T1000 (cell line): ENCODE data around the gene CA5B.
"Not testable (repeated sequence)": the region's sequence is repeated elsewhere in the genome, so short reads cannot be mapped to it uniquely, and the experiment has no call there.

ENCODE experiments used
- DNase-seq: peaks from one replicate; lab custom pipeline; 2025; ENCODE audit warnings: mixed read lengths; lab: John Stamatoyannopoulos, UW

The CA5B gene

DNA sequence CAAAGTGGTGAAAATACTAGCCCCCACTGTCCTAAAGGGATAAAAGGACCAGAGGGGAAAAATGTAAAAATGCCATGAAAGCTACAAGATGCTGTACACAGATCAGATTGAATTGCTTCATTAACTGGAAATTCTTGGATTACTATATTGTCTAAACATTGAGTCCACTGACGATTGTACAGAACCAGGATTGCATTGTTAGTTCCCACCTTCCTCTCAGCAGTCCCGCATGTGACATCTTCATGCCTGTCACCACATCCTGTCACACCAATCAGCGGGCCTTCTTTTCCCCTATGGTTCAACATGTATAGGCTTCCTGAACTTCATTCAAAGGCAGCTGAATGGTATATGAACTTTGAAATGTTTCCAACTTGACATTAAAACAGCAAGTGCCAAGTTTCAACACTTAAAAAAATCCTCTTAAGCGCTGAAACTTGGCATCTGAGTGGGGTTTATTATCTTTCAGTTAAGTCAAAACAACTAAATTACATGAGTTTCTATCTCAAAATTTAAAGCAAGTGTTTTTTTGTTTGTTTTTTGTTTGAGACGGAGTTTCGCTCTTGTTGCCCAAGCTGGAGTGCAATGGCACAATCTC lies 76.8 kb downstream of the CA5B start:
- DNase-seq: no peak

DNA sequence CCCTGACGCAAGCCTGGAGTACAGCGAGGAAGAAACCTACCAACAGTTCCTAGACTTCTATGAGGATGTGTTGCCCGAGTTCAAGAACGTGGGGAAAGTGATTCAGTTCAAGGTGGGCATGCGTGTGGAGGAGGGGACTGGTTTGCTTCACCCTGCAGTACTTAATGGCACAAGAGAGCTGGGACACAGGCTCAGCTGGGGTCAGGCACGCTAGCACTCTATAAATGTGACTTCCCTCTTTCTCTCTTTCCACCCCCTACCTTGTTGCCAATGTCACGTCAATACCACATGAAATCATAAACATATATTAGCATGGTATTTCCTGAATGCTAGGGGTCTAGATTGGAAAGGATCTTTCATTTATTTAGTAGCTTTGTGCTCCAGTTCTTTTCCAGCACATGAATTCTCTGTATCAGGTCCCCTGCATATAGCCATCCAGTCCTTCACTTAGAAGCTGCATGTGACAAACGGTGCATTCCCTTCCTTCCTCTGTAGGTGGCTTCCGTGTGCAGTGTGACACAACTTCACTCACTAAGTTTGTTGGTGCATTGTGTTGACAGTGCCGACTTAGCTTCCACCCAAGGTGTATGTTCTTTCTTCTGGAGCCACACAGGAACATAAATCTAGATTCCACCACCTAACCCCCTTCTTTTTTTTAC lies 77.8 kb downstream of the CA5B start:
- DNase-seq: no peak

DNA sequence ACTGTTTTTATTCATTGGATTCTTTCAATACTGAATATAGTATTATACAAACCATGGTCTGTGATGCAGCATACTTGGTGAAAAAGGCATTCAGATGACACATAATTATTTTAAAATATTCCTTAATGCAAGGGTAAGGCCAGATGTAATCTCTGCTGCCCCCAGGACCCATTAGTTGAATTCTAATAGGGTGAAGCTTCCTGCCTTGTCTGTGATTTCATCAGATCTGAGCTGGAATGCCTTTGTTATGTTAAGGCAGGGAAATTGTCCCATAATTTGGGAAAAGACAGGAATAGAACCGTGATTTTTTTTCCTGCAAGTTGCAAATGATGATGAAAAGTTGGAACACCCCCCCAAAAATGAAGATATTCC lies 78.4 kb downstream of the CA5B start:
- no peak for DNase-seq

DNA sequence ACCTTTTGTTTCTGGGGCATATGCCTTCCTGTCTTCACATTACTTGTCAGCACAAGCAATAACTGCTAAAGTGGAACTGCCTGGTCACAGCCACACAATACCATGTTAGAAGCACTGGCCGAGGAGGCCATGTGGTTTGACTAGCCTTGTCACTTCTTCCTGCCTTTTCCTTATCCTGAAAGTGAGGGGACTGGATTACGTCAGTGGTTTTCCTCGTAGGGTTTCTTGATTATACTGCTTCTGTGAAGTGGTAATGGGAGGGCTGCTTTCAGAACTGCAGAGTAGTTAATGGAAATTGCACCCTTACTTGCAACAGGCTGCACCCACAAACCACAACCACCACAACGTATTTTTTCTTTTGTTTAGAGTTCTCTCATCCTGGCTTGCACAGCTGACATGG lies 78.8 kb downstream of the CA5B start:
- no peak for DNase-seq

DNA sequence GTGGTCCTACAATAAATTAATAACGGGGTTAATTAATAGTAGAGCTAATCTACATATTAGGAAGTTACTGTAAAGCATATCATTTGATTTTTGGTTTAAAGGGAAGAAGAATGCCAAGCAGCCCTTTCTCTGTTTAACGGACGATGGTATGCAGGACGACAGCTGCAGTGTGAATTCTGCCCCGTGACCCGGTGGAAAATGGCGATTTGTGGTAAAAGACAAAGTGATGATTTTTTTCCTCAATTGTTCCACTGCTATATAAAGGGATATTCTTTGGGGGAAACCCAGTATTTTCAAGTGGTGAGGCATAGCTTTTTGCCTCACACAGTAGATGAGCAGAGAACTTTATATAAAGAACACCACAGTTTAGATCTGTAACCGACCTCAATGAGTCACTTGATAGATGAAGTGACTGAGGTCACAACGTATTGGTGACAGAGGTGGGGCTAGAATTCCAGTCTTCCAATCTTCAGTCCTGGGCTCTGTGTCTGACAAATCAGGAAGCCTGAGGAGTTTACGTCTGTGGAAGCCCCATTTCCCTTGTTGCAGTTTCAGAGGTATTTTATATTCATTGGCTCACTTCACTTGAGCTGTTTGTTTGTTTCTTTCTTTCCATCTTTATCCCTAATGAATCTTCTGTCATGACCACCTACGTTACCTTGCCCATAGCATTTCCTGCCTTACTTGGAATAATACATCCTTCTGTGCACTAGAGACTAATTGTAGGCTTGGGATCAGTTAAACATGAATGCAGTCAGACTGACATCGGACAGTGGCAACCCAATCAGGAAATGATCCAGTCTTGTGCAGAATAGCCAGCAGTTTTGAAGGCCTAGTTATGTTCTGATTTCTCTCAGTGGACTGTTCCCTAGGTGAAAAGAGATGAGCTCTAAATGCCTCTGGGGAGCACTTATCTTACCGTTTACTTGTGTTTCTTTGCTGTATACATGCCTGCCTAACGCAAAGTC lies 82.3 kb downstream of the CA5B start:
- DNase-seq: no peak

DNA sequence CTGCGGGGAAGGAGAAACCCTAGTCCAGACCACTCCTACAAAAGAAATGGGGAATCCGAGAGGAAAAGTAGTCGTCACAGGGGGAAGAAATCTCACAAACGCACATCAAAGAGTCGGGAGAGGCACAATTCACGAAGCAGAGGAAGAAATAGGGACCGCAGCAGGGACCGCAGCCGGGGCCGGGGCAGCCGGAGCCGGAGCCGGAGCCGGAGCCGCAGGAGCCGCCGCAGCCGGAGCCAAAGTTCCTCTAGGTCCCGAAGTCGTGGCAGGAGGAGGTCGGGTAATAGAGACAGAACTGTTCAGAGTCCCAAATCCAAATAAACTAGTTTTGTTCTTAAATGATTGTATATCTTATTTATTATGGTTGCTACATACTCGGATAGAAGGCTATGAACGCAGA lies 84.9 kb downstream of the CA5B start:
- no peak for DNase-seq

DNA sequence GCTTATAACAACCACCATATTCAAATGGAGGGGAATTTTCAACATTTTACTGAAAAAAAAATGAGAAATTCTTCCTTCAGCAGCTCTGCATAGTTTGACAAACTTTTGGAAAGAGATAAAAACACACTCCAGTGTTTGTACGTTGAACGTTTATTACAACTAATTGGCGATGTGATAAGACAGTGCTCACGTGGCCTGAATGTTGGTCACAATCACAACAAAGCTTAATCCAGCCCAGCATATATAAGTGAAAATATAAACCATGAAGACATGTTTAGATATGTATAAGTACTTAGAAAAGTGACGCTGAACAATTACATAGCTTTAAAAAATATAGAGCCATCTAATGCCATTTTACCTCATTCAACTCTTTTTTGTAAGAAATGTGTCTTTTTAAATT lies 87.9 kb downstream of the CA5B start:
- no peak for DNase-seq

DNA sequence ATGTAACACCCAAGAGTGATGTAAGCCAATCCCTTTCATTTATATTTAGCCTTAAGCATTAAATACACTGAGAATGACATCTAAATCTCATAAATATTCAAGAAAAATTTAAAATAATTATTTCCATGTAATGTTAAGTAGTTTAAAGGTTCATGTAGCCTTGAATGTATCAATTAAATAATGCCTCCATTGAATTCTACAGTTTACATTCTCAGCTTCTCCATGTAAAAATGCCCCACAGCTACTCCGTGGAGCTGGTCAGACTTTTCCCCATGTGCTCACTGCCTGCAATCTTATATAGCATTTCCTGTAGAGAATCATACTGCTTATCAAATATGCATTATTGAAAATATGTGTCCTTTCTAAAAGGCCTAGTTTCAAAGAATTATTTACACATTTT lies 91.1 kb downstream of the CA5B start:
- DNase-seq: no peak

DNA sequence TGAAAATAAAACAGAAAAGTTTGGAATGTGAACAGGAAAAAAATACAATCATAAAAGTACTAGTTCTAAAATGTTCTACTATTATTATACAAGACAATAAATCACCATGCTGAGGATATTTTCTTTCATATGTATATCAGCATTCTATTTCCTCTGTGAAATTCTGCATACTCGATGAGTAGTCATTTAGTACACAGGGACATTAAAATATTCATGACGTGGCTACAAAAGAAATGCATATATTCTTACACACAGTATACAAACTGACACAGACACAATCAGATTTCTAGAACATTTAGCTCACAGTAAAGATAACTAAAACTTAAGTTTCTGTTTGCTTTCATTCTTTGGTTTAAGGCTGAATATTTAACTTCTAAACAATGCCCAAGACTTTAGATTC lies 93.3 kb downstream of the CA5B start:
- not testable (repeated sequence) for DNase-seq

DNA sequence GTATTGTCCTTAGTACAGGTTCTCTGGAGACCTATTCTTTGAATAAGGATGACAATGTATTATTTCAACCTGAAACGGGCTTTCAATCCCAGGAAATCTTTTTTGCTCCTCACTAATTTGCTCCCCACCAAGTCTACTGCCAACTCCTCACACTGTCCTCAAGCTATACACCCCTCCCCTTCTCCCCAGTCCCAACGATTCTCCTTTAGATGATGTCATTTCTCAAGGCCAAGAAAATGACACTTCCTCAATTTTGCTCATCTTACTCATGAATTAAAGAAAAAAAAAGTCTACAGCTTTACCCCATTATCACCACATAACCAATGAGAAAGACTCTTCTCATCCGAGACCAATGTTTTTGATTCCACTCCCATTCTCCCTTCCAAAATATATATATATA lies 96.0 kb downstream of the CA5B start:
- DNase-seq: no peak

DNA sequence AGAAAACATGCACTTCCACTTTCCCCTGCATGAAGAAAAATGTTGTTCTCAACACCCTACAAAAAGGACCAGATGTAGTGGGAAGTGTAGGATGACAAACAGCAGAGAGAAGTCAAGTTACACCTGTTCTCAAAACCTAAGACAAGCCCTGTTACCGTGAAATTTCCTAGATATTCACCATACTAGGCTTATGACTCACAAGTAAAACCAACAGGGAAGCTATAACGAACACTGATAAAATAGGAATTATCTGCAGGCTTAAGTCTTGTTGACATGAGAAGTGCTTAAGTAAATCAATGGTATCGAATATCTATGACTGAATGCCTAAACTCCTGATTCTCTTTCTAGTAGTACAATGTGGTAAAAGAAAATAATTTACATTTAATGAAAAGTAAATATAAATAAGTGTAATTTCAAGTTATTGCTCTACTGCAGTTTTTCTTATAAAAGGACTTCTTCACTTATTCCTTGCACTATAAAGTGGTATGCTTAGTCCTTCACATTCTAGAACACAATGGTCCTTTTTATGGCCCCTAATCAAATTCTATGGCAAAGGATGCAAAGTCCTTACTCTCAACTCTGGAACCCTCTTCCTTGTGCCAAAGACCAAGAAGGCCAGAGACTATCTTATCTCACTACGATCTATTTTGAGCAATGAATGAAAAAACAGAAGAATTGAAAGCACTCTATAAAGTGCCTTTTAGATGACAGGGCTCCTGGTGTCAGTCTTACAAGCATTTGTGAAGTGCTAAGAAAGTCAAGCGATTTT lies 96.9 kb downstream of the CA5B start:
- no peak for DNase-seq
